Inferior parietal cortex (tissue), 1 donor: ENCODE data around the gene TIMD4.

Experiments used
- DNase-seq: peaks from one replicate; pipeline ENCODE4 v3.0.0-alpha.2; 2016; ENCODE audit errors: extremely low spot score

Gene TIMD4

DNA sequence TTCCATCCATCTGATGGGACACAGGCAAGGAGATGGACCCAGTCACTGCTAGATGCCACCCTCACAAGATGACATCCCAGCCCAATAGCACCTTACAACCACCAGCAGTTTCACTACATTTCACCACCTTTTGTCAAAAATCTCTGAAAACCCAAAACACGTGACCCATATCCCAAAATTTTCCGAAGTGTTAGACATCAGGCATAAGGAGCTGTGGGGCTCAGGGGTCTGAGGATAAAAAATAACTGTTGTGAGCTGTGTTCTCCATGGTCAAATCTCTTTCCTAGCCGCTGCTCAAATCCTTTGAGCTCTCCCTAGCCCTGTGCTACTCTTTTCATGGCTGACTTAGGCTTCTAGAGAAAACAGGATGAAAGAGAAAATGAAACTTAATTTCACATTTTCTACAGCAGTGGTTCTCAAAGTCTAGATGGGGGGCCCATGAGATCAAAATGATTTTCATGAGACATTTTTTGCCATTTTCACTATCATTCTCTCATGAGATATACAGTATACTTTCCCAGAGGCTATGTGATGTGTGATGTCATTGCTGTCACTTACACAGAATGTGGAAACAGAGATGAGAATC lies 40.7 kb downstream of the TIMD4 start:
- no peak for DNase-seq

DNA sequence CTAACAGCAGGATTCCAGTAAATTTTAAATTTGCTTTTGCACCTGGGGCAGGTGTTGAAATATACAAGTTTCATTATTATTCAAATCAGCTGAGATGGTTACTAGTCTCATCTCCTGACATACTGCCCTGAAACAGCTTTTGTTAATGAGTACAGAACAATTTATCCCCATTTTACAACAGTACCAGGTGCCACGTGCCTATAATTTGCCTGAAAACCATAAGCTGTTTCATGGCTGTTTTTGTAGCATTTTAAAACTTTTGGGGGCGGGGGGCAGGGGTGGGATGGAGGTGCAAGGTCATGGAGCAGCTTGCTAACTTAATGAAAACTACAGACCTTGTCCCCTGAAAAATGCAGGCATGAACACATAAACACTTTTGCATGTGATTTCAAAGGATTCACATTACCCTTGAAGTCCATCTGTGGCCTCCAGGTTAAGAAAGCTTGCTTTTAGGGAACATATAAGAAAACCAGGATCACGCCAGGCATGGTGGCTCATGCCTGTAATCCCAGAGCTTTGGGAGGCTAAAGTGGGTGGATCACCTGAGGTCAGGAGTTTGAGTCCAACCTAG lies 42.1 kb downstream of the TIMD4 start:
- no peak for DNase-seq

DNA sequence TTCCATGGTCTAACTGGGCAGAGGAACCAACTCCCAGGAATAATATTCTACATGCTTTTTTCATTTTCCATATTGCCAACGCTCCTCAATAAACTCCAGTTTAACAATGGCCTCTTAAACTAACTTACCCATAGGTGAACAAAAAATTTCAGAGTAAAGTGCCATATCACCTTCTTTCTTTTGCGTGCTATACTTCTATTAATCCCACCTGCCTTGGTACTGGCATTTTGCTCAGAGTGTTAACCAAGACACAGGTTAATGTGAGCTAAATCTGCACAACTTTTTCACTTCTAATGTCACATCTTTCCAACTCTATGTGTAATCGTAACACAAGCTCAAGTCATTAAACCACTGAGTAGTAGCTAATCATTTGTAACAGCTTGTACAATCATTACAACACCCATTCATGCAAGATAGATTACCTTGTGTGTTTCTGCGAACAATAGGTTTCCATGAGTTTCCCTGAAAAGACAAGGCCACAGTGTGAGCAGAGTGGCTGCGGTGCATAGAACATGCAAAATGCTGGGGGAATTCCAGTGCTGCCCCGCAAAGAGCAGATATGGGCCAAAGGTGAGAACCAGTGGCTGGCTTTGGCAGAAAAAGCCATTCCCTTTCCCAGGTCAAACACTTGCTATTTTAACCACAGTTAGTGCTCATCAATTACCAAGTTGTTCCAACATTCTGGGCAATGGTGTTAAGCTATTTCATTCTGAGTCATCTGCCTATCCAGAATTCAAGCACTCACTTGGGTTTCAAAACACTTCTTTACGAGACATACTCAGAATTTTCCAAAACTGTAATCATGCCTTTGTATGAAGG lies 42.8 kb downstream of the TIMD4 start:
- DNase-seq, result no peak

- no peak for DNase-seq
These were observed 44.6 kb downstream of the TIMD4 start for GRCh38 chr5:156918311-156918845.

DNA sequence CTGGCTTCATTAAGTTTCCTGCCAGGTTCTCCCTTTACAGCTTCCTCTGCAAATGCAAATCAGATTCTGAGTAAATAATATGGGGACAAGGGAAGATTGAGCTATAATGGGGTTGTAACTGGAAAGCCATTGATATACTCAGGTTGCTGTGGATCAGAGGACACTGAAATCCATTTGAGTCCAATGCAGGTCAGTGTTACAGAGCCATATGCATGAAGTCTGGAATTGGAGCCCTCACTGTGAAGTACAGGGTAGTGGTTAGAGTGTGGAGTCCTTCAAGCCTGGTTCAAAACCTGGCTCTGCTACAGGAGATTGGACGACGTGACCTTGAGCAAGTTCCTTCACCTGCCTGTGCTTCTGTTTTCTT lies 48.7 kb downstream of the TIMD4 start:
- no peak for DNase-seq

- DNase-seq, result no peak
These were observed 49.2 kb downstream of the TIMD4 start for GRCh38 chr5:156913719-156914370.

GRCh38 chr5:156913355-156913718 lies 49.7 kb downstream of the TIMD4 start:
- no peak for DNase-seq

GRCh38 chr5:156912869-156913268 lies 50.2 kb downstream of the TIMD4 start:
- no peak for DNase-seq

DNA sequence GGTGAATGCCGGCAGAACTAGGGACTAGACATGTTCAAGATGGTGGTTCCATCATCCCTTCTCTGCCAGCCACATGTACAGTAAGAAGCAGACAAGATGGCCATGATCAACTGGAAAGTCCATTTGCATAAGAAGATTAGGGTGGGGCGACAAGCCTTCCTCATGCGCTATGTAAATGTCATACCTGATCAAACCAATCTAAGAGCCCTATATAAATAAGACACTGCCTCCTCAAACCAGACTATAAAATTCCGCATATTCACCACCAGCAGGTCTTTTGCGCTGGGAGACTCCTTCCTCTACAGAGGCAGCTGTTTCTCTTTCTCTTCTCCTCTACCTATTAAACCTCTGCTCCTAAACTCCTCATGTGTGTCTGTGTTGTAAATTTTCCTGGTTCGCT lies 53.8 kb downstream of the TIMD4 start:
- DNase-seq, result no peak

GRCh38 chr5:156907667-156908066 lies 55.4 kb downstream of the TIMD4 start:
- DNase-seq, result no peak

DNA sequence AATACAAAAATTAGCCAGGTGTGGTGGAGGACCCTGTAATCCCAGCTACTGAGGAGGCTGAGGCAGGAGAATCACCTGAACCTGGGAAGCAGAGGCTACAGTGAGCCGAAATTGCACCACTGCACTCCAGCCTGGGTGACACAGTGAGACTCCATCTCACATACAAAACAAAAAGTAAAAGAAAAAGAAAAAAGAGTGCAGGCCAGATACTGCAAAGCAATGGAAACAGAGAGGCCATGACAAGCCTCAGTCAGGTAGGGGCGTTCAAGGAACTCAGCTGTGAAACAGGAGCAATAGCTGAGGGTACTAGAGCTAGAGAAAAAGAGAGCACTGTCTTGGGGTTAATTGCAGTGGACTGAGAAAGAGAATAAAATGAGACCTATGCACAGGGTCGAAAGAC lies 56.2 kb downstream of the TIMD4 start:
- DNase-seq, result no peak

DNA sequence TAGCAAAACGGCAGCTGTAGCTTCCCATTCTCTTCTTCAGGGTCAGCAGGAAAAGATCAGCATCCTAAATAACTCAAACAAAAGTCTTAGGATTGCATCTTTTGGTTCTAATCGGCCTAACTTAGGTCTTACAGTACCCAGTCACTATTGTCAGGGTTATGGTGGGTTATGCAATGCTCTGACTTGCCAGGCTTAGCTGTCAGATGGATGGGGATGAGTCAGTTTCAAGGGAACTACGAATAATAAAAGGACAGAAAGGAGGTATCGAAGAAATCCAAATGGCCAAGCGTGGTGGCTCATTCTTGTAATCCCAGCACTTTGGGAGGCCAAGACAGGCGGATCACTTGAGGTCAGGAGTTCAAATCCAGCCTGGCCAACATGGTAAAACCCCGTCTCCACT lies 66.5 kb downstream of the TIMD4 start:
- DNase-seq, result no peak

DNA sequence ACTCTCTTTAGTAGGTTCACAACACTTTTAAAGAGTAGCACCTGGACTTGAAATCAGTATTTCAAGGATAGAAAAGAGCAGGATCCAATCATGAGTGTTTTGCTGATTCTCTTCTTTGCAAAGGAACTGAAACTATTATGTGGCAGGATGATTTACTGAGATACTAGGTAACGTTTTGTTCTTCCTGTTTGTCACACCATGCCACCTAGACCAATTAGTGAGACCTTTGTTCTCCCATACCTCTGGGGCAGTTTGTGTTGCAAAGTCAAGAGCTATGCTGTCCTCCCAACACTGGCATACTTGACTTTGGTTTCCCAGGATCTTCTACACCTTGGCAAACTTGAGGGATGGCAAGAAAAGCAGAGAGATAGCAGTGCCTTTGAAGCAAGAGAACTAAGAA lies 69.5 kb downstream of the TIMD4 start:
- DNase-seq, result no peak

GRCh38 chr5:156892864-156893263 lies 70.2 kb downstream of the TIMD4 start:
- no peak for DNase-seq

- no peak for DNase-seq
These were observed 70.8 kb downstream of the TIMD4 start for GRCh38 chr5:156892223-156892622.

GRCh38 chr5:156888520-156888919 lies 74.5 kb downstream of the TIMD4 start:
- DNase-seq, result no peak

DNA sequence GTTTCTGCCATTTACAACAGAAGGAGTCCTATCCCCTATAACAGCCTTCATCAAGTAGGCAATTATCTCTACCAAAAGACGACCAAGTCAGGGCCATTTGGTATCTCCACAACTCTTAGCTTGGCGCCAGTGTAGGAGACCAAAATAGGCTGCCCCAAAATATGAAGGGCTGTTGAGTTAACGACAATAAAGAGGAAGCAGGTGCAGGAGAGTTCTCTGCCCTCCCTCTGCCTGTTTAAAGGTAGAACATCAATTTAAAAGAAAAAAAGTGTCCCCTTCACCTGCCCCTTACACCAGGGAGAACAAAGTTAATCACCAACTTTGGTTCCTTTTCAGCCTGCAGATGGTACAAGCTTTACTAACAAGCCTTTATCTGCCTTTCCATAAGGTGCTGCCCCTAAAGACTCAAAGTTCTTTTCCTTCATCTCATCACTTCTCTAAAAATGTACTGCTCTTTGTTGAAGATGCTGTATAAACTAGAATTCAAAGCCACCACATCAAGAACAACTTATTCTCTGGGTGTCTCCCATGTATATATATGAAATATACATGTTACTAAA lies 79.6 kb downstream of the TIMD4 start:
- no peak for DNase-seq

DNA sequence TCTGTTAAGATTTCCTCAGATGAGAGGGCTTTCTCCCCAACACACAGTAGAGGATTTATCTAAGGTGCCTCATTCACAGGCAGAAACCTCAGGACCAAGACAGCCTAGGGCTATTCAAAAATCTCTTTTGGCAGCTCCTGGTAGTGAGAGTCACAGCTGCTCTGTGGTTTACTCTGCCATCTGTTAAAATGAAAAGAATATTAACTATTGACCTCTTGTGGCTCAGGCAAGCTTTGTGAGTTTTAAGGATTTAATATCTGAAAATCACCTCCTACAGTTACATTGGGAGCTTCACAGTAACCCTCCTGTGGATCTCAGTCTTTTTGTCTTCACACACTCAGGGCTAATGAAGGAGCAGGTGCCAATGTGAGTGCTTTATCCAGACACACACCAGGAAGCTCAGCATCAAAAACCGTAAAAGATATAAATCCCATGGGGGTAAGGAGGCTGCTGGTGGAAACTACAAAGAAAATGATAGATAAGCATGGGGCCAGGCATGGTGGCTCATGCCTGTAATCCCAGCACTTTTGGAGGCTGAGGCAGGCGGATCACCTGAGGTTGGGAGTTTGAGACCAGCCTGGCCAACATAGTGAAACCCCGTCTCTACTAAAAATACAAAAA lies 83.3 kb downstream of the TIMD4 start:
- no peak for DNase-seq

DNA sequence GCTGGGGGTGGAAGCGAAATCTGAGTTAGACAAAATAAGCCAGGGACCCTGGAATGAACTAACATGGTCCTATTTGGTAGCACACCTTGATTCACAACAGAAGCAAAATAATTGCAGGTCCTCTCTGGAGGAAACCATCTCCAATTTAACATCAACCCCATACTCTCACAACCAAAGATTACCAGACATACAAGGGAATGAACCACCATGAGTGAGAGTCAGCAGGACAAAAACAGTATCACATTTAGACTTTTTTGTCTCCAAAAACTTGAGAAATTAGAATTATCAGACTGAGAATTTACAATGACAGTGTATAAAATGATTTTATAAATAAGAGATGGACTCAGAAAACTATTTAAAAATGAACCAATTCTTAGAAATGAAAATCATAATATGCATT lies 91.8 kb downstream of the TIMD4 start:
- no peak for DNase-seq

- no peak for DNase-seq
These were observed 92.6 kb downstream of the TIMD4 start for GRCh38 chr5:156870498-156870839.
